ENCODE measurements around the gene GDNF.
A peak's percentile ranks its signal among the peaks of the same experiment; 100 is the strongest.
"Not testable (repeated sequence)": the region's sequence is repeated elsewhere in the genome, so short reads cannot be mapped to it uniquely, and the experiment has no call there.

The GDNF gene

GRCh38 chr5:37786862-37787519 is 52.9 kb downstream of the GDNF start:
- DNase-seq (ENCODE audit: low read depth in 2 of 3, low spot score in 1 of 3): no peak

- no peak for DNase-seq (ENCODE audit: low read depth in 2 of 3, low spot score in 1 of 3)
Observed at GRCh38 chr5:37786416-37786815, 53.4 kb downstream of the GDNF start.

GRCh38 chr5:37781409-37781808 is 58.4 kb downstream of the GDNF start:
- DNase-seq (ENCODE audit: low read depth in 2 of 3, low spot score in 1 of 3): not testable (repeated sequence)

- no peak for DNase-seq (ENCODE audit: low read depth in 2 of 3, low spot score in 1 of 3)
Observed at GRCh38 chr5:37777432-37778130, 62.3 kb downstream of the GDNF start.

- no peak for DNase-seq (ENCODE audit: low read depth in 2 of 3, low spot score in 1 of 3)
Observed at GRCh38 chr5:37776826-37777225, 63.0 kb downstream of the GDNF start.

GRCh38 chr5:37774912-37775483 is 64.8 kb downstream of the GDNF start:
- DNase-seq (ENCODE audit: low read depth in 2 of 3, low spot score in 1 of 3): peak in 2 of 3 donors; percentile 14 to 34

- DNase-seq (ENCODE audit: low read depth in 2 of 3, low spot score in 1 of 3): no peak
Observed at GRCh38 chr5:37773809-37774208, 66.0 kb downstream of the GDNF start.

- no peak for DNase-seq (ENCODE audit: low read depth in 2 of 3, low spot score in 1 of 3)
Observed at GRCh38 chr5:37772255-37772654, 67.6 kb downstream of the GDNF start.

- no peak for DNase-seq (ENCODE audit: low read depth in 2 of 3, low spot score in 1 of 3)
Observed at GRCh38 chr5:37771731-37772130, 68.1 kb downstream of the GDNF start.

- no peak for DNase-seq (ENCODE audit: low read depth in 2 of 3, low spot score in 1 of 3)
Observed at GRCh38 chr5:37771203-37771611, 68.6 kb downstream of the GDNF start.

- no peak for DNase-seq (ENCODE audit: low read depth in 2 of 3, low spot score in 1 of 3)
Observed at GRCh38 chr5:37770786-37771185, 69.1 kb downstream of the GDNF start.

GRCh38 chr5:37769840-37770239 is 70.0 kb downstream of the GDNF start:
- DNase-seq (ENCODE audit: low read depth in 2 of 3, low spot score in 1 of 3): no peak

- no peak for DNase-seq (ENCODE audit: low read depth in 2 of 3, low spot score in 1 of 3)
Observed at GRCh38 chr5:37769108-37769507, 70.7 kb downstream of the GDNF start.

GRCh38 chr5:37768371-37768770 is 71.5 kb downstream of the GDNF start:
- DNase-seq (ENCODE audit: low read depth in 2 of 3, low spot score in 1 of 3): no peak

- no peak for DNase-seq (ENCODE audit: low read depth in 2 of 3, low spot score in 1 of 3)
Observed at GRCh38 chr5:37767961-37768360, 71.9 kb downstream of the GDNF start.

GRCh38 chr5:37767251-37767650 is 72.6 kb downstream of the GDNF start:
- DNase-seq (ENCODE audit: low read depth in 2 of 3, low spot score in 1 of 3): no peak

Measured in stimulated activated CD4-positive, alpha-beta T cell treated with anti-CD3 and anti-CD28 coated beads, Interleukin-12 subunit alpha, Interleukin-12 subunit beta, amount 100 ng/mL, for 48 hours (primary cell).